Measurements from ENCODE around the gene TM9SF1. TPM values are rescaled to one million over a fixed set of nuclear protein-coding genes. Genes with fewer than 3 reads are reported as not detected.
A peak's percentile ranks its signal among the peaks of the same experiment; 100 is the strongest.

TM9SF1 gene
- total and polyA plus RNA-seq, 9 of the 15 experiments (the other 6 are each of a cell fraction or from before 2014, with no cell fraction given): 5.3 to 20.3 (median 11.8) TPM

DNA sequence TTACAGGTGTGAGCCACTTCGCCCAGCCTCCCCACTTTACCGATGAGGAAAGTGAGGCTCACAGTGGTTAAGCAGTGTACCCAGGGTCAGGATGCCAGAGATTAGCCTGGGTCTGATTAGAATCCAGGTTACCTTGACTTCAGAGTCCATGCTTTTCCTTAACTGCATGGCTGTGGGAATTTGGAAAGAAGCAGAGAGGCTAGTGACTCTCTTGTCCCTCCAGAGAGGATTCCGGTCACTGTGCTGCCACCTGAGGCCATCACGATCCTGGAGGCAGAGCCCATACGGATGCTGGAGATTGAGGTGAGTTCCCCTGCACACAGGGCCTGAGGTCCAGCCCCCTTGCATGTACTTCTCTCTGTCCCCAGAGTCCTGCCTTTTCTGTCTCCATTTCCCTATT is 18.6 kb downstream of the TM9SF1 start (continued):
- TF ChIP-seq KDM5B (IDR thresholded peaks at IDR 0.05; ENCODE audit: insufficient replicate concordance, low read depth, low read length): no peak

- FAIRE-seq: no peak
- ChIA-PET POLR2A (interaction anchor here (1.1 to 1.3 kb wide), 2 partner anchors 12 to 37 kb away, joined by 3 to 7 read pairs; partner anchors contain the start of genes IRF9 and PSME1), CTCF (ENCODE audit: low intra/inter-chr PET ratio) (no interaction called here)
- Histone ChIP-seq H3K9me1 (ENCODE audit: control insufficient read depth, insufficient read depth, low read length) (no peaks in the 10 kb centered on the region), H3K4me3 (no peak overlapping the region), H3K79me2 (ENCODE audit: control insufficient read depth, insufficient read depth, low read length) (no peaks in the 10 kb centered on the region), H3K36me3 (ENCODE audit: control insufficient read depth, insufficient read depth, low read length) (no peaks in the 10 kb centered on the region; the same call in 1 of the 3 replicates), H3K27me3 (ENCODE audit: control insufficient read depth in 2 of 2, insufficient read depth in 2 of 2, low read length in 2 of 2) (no peaks in the 10 kb centered on the region), H3K4me1 (replicated peaks in 1 of 2; ENCODE audit: control insufficient read depth in 2 of 2, insufficient read depth in 2 of 2, low read length in 2 of 2) (no peaks in the 10 kb centered on the region; a peak in 3 of 5 replicates), H2AFZ (ENCODE audit: low read depth, low read length) (no peak overlapping the region), H3K4me2 (ENCODE audit: insufficient read depth, low read length) (no peak overlapping the region), H3K9ac (ENCODE audit: insufficient read depth in 1 of 2, low read depth in 2 of 2, low read length in 2 of 2) (no peak overlapping the region), H3K27ac (ENCODE audit: extremely low read depth, low read depth, low read length) (no peak overlapping the region), H4K20me1 (replicated peaks; ENCODE audit: control insufficient read depth, insufficient read depth, low read length) (no peaks in the 10 kb centered on the region), H3K9me3 (replicated peaks; ENCODE audit: control insufficient read depth, insufficient read depth, low read depth, low read length) (no peaks in the 10 kb centered on the region)
- in situ Hi-C loops (cut with MboI): no loop called here
- TF ChIP-seq POLR2G (IDR thresholded peaks at IDR 0.05; ENCODE audit: low read depth, low read length): 0 out of 2 replicates have a peak, but pooled peaks have one; percentile 34
- TF ChIP-seq, protein P1, sequence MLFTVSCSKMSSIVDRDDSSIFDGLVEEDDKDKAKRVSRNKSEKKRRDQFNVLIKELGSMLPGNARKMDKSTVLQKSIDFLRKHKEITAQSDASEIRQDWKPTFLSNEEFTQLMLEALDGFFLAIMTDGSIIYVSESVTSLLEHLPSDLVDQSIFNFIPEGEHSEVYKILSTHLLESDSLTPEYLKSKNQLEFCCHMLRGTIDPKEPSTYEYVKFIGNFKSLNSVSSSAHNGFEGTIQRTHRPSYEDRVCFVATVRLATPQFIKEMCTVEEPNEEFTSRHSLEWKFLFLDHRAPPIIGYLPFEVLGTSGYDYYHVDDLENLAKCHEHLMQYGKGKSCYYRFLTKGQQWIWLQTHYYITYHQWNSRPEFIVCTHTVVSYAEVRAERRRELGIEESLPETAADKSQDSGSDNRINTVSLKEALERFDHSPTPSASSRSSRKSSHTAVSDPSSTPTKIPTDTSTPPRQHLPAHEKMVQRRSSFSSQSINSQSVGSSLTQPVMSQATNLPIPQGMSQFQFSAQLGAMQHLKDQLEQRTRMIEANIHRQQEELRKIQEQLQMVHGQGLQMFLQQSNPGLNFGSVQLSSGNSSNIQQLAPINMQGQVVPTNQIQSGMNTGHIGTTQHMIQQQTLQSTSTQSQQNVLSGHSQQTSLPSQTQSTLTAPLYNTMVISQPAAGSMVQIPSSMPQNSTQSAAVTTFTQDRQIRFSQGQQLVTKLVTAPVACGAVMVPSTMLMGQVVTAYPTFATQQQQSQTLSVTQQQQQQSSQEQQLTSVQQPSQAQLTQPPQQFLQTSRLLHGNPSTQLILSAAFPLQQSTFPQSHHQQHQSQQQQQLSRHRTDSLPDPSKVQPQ (CRISPR knock-in tag; IDR thresholded peaks at IDR 0.05; ENCODE audit: borderline replicate concordance): no peak
- ATAC-seq: no peak
- DNase-seq (ENCODE audit: extremely low read depth in 1 of 4, low spot score in 3 of 4): no peak
- intact Hi-C loops (cut with micrococcal nuclease): no loop called here
- BruUV-seq (replicated peaks): no TSS peak
- 70% methylated on average over 9 of the region's 20 CpGs for WGBS (ENCODE audit: insufficient coverage, low coverage, missing lambda C conversion rate)
These were observed 22.4 kb downstream of the TM9SF1 start for GRCh38 chr14:24172871-24173281.
